Natural killer cell (primary cell): ENCODE results near the gene RBBP8NL. TPM values are rescaled to one million over a fixed set of nuclear protein-coding genes. Genes with fewer than 3 reads are reported as not detected.

Source experiments
- ATAC-seq, 3 donors: fragments of 150-1000 bp in 2 of 3; fragments of 200-7000 bp in 1 of 3; cut with Tn5 transposase; 1 replicate in 1 of 3; 2 replicates in 2 of 3; pipeline ENCODE4 v1.10.0; 2021; ENCODE audit warnings: mild to moderate bottlenecking in 2 of 3, moderate library complexity in 2 of 3
- DNase-seq, 2 donors: peaks; one replicate each; pipeline versions ENCODE4 v3.0.0 to v3.0.0-alpha.2; 2013 to 2021; ENCODE audit warnings: mixed read lengths in 1 of 2
- H3K27ac ChIP-seq: one replicate; pipeline ENCODE4 v1.5.1; 2013; ENCODE audit warnings: mild to moderate bottlenecking, low read length
- H3K27me3 ChIP-seq: one replicate; pipeline ENCODE4 v1.6.1; 2013; ENCODE audit warnings: low read length; ENCODE audit not compliant: control insufficient read depth, insufficient read depth
- H3K36me3 ChIP-seq: one replicate; pipeline ENCODE4 v1.6.1; 2013; ENCODE audit warnings: low read length; ENCODE audit not compliant: control insufficient read depth, insufficient read depth
- H3K4me1 ChIP-seq: one replicate; pipeline ENCODE4 v1.6.1; 2013; ENCODE audit warnings: low read length; ENCODE audit not compliant: control insufficient read depth, insufficient read depth
- H3K4me3 ChIP-seq: one replicate; pipeline ENCODE4 v1.5.1; 2013; ENCODE audit warnings: low read length
- H3K9me3 ChIP-seq: one replicate; pipeline ENCODE4 v1.6.1; 2013; ENCODE audit warnings: low read length; ENCODE audit not compliant: control insufficient read depth, insufficient read depth
- H3K27ac Mint-ChIP-seq, 2 donors: one replicate each; pipeline ENCODE4 v1.8.0; 2022; ENCODE audit warnings: mild to moderate bottlenecking in 2 of 2, mixed read lengths in 2 of 2, moderate library complexity in 1 of 2
- H3K27me3 Mint-ChIP-seq, 2 donors: one replicate each; pipeline ENCODE4 v1.8.0; 2022; ENCODE audit warnings: low read depth in 2 of 2, mixed read lengths in 2 of 2
- H3K36me3 Mint-ChIP-seq: one replicate; pipeline ENCODE4 v1.8.0; 2022; ENCODE audit warnings: mixed read lengths
- H3K4me1 Mint-ChIP-seq, 2 donors: one replicate each; pipeline ENCODE4 v1.8.0; 2022; ENCODE audit warnings: mixed read lengths in 2 of 2
- H3K4me3 Mint-ChIP-seq: one replicate; pipeline ENCODE4 v1.8.0; 2022; ENCODE audit warnings: mild to moderate bottlenecking, moderate library complexity, mixed read lengths
- H3K9me3 Mint-ChIP-seq, 2 donors: one replicate each; pipeline ENCODE4 v1.8.0; 2022; ENCODE audit warnings: mixed read lengths in 2 of 2
- CTCF ChIP-seq: fragments of 200-600 bp; IDR thresholded peaks from one replicate; pipeline ENCODE4 v1.8.0; 2022; ENCODE audit warnings: antibody characterized with exemption
- WGBS: methylation state at CpG from one replicate; pipeline ENCODE4 v1.1.7; 2013; ENCODE audit warnings: missing lambda C conversion rate; ENCODE audit not compliant: insufficient coverage; 5-methylcytosine and 5-hydroxymethylcytosine counted together
- intact Hi-C: fragments of 100-400 bp; cut with micrococcal nuclease; formaldehyde crosslinking; loops from one replicate; pipeline ENCODE4 v1.14.2; 2022
- total RNA-seq, 4 donors: library from RNA; stranded (reverse); fragments of 120-200 nt in 1 of 4; gene quantifications; one replicate each; pipeline versions ENCODE4 v1.2.3 to v1.2.4, GENCODE V29; 2013 to 2022

RBBP8NL gene
- total RNA-seq, 3 donors from 2014 or later (not counting 1 experiment from before 2014, with no cell fraction given), result not detected

GRCh38 chr20:62408640-62409039 lies 18.7 kb downstream of the RBBP8NL start:
- Mint-ChIP-seq H3K27ac (no peak overlapping the region), H3K36me3 (no peaks in the 10 kb centered on the region), H3K9me3 (no peaks in the 10 kb centered on the region), H3K27me3 (no peaks in the 10 kb centered on the region), H3K4me1 (peaks cover 10 to 35% of the 10 kb centered on the region in 2 donors), H3K4me3 (no peak overlapping the region)
- Histone ChIP-seq H3K36me3 (no peaks in the 10 kb centered on the region), H3K9me3 (no peaks in the 10 kb centered on the region), H3K27me3 (no peaks in the 10 kb centered on the region), H3K4me3 (no peak overlapping the region), H3K27ac (no peak overlapping the region), H3K4me1 (peaks cover 39% of the 10 kb centered on the region)
- ATAC-seq (no peak), DNase-seq (no peak)
- intact Hi-C loops, result no loop called here
- no peak for TF ChIP-seq CTCF
- WGBS, result 97% methylated on average over 12 of the region's 12 CpGs

GRCh38 chr20:62408055-62408454 lies 19.3 kb downstream of the RBBP8NL start:
- no peaks in the 10 kb centered on the region for H3K9me3 ChIP-seq
- ATAC-seq (no peak), DNase-seq (no peak)
- peak overlapping the region; percentile 85 for H3K4me3 Mint-ChIP-seq
- H3K36me3 ChIP-seq, result no peaks in the 10 kb centered on the region
- no peaks in the 10 kb centered on the region for H3K27me3 Mint-ChIP-seq
- H3K4me1 ChIP-seq, result peaks cover 39% of the 10 kb centered on the region
- H3K27me3 ChIP-seq, result no peaks in the 10 kb centered on the region
- H3K9me3 Mint-ChIP-seq, result no peaks in the 10 kb centered on the region
- H3K27ac ChIP-seq, result no peak overlapping the region
- intact Hi-C loops, result no loop called here
- 94% methylated on average over 15 of the region's 15 CpGs for WGBS
- TF ChIP-seq CTCF, result no peak
- H3K27ac Mint-ChIP-seq, result peak overlapping the region in 1 of 2 donors; percentile 65
- no peak overlapping the region for H3K4me3 ChIP-seq
- no peaks in the 10 kb centered on the region for H3K36me3 Mint-ChIP-seq
- H3K4me1 Mint-ChIP-seq, result peaks cover 10 to 35% of the 10 kb centered on the region in 2 donors

DNA sequence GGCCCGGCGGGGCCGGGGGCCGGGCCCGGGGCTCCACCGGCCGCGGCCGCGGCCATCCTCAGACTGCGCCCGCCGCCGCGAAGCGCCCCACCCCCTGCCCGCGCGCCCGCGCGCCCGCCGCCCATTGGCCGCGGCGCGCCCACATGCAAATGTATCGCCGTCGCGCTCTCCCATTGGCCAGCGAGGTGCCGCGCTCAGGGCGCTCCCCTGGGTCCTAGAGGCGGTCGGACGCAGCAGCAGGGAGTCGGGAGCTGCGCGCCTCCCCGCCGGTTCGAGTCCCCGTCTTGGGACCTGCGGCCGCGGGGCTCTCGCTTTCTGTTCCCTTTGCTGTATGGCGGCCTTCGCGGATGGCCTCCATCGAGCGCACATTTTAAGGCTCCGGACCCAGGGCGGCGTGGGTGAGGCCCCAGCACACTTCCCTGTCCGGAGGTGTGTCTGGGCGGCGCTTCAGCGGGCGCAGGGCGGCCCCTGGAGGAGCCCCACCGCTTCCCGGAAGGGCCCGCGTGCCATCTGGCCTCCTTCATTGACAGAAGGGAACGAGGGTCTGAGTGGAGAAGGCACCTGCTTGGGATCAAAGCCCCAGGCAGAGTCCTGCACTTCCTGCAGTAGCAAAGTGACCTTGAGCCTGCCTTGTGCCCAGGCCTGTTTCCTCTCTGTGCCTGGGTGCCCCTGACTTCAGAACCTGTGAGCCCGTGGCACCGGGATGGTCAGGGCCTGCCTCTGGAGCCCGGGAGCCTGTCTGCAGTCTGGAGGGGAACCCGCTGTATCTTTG lies 19.9 kb downstream of the RBBP8NL start, which contains the start of gene CABLES2:
Gene CABLES2 (minus strand): TSS at position 65 of the 772 bp plus-strand sequence. CDS start 9 bp downstream, at position 56.
- no peaks in the 10 kb centered on the region for H3K36me3 Mint-ChIP-seq
- no peaks in the 10 kb centered on the region for H3K9me3 ChIP-seq
- H3K27me3 Mint-ChIP-seq, result no peaks in the 10 kb centered on the region
- DNase-seq, result peak; percentile 93 to 95
- WGBS, result 6% methylated on average over 73 of the region's 73 CpGs
- peak within 1 kb of the TSS; percentile 65 for H3K27ac ChIP-seq
- TF ChIP-seq CTCF, result no peak
- H3K4me3 Mint-ChIP-seq, result peak within 1 kb of the TSS; percentile 85
- H3K27me3 ChIP-seq, result no peaks in the 10 kb centered on the region
- peak within 1 kb of the TSS; percentile 65 to 84 for H3K27ac Mint-ChIP-seq
- H3K4me1 ChIP-seq, result peaks cover 39% of the 10 kb centered on the region
- H3K9me3 Mint-ChIP-seq, result no peaks in the 10 kb centered on the region
- H3K4me3 ChIP-seq, result peak within 1 kb of the TSS; percentile 65
- intact Hi-C loops, result no loop called here
- no peaks in the 10 kb centered on the region for H3K36me3 ChIP-seq
- ATAC-seq, result peak; percentile 95 to 96 (median 96)
- peaks cover 10 to 35% of the 10 kb centered on the region in 2 donors for H3K4me1 Mint-ChIP-seq
